Measurements from ENCODE around the gene ARSH. TPM values are rescaled to one million over a fixed set of nuclear protein-coding genes. Genes with fewer than 3 reads are reported as not detected.

ARSH gene
- total and polyA plus RNA-seq, 9 of the 15 experiments (the other 6 are each of a cell fraction or from before 2014, with no cell fraction given): not detected

- DNase-seq (ENCODE audit: extremely low read depth in 1 of 4, low spot score in 3 of 4) (no peak), ATAC-seq (0 out of 3 replicates have a peak, but pooled peaks have one; percentile 51), FAIRE-seq (no peak)
- 0 out of 2 replicates have a peak overlapping the region, but pooled peaks have one; percentile 9 for H2AFZ ChIP-seq (ENCODE audit: low read depth, low read length)
- H3K4me2 ChIP-seq (ENCODE audit: insufficient read depth, low read length): no peak overlapping the region
- no peak overlapping the region for H3K4me3 ChIP-seq
- WGBS (ENCODE audit: insufficient coverage, low coverage, missing lambda C conversion rate): 0% methylated on average over 5 of the region's 10 CpGs
- H3K9me1 ChIP-seq (ENCODE audit: control insufficient read depth, insufficient read depth, low read length): no peaks in the 10 kb centered on the region
- BruUV-seq (replicated peaks): no TSS peak
- POLR2A ChIA-PET: no interaction called here
- in situ Hi-C loops (cut with MboI): no loop called here
- no peaks in the 10 kb centered on the region for H3K79me2 ChIP-seq (ENCODE audit: control insufficient read depth, insufficient read depth, low read length)
- TF ChIP-seq ETV1 (tag; conservative IDR thresholded peaks at IDR 0.05; ENCODE audit: low read depth) (no peak), GTF2E2 (tag; IDR thresholded peaks at IDR 0.05) (no peak), ZNF140 (CRISPR knock-in tag; IDR thresholded peaks at IDR 0.05) (no peak), ZSCAN32 (CRISPR knock-in tag; IDR thresholded peaks at IDR 0.05) (no peak), MEF2A (IDR thresholded peaks at IDR 0.05; ENCODE audit: control insufficient read depth, low read depth, low read length) (no peak), MTF1 (CRISPR knock-in tag; IDR thresholded peaks at IDR 0.05; ENCODE audit: borderline replicate concordance) (no peak), SNIP1 (IDR thresholded peaks at IDR 0.05; ENCODE audit: low read depth) (no peak), MECOM (CRISPR knock-in tag; IDR thresholded peaks at IDR 0.05) (no peak), TAF1 (IDR thresholded peaks at IDR 0.05; ENCODE audit: control insufficient read depth, extremely low read depth, insufficient read depth, low read length, severe bottlenecking) (no peak)
- no peaks in the 10 kb centered on the region for H3K9me3 ChIP-seq (replicated peaks; ENCODE audit: control insufficient read depth, insufficient read depth, low read depth, low read length)
- no peaks in the 10 kb centered on the region for H3K27me3 ChIP-seq (ENCODE audit: control insufficient read depth in 2 of 2, insufficient read depth in 2 of 2, low read length in 2 of 2)
- intact Hi-C loops (cut with micrococcal nuclease): no loop called here
- H3K36me3 ChIP-seq (ENCODE audit: control insufficient read depth, insufficient read depth, low read length): no peaks in the 10 kb centered on the region
- H3K27ac ChIP-seq (ENCODE audit: extremely low read depth, low read depth, low read length): no peak overlapping the region
- no peaks in the 10 kb centered on the region for H3K4me1 ChIP-seq (replicated peaks in 1 of 2; ENCODE audit: control insufficient read depth in 2 of 2, insufficient read depth in 2 of 2, low read length in 2 of 2)
- CTCF ChIA-PET (ENCODE audit: low intra/inter-chr PET ratio): no interaction called here
- no peak overlapping the region for H3K9ac ChIP-seq (ENCODE audit: insufficient read depth in 1 of 2, low read depth in 2 of 2, low read length in 2 of 2)
- H4K20me1 ChIP-seq (replicated peaks; ENCODE audit: control insufficient read depth, insufficient read depth, low read length): no peaks in the 10 kb centered on the region
Observed at GRCh38 chrX:3046253-3047240, 40.2 kb downstream of the ARSH start.

Measured in K562 (cell line).